HFFc6 (cell line): ENCODE measurements around the gene TPST1. TPM values are rescaled to one million over a fixed set of nuclear protein-coding genes. Genes with fewer than 3 reads are reported as not detected.
A peak's percentile ranks its signal among the peaks of the same experiment; 100 is the strongest.

Experiments used
- DNase-seq: peaks from one replicate; pipeline ENCODE4 v3.0.0-alpha.2; 2018
- H3K27ac Mint-ChIP-seq: 2 replicates; pipeline ENCODE4 v1.8.0; 2020; ENCODE audit warnings: mild to moderate bottlenecking, mixed read lengths
- H3K27me3 Mint-ChIP-seq: 2 replicates; pipeline ENCODE4 v1.8.0; 2021; ENCODE audit warnings: mild to moderate bottlenecking, moderate library complexity, mixed read lengths; ENCODE audit not compliant: insufficient read depth
- H3K36me3 Mint-ChIP-seq: 2 replicates; pipeline ENCODE4 v1.8.0; 2021; ENCODE audit warnings: low read depth, mixed read lengths
- H3K4me1 Mint-ChIP-seq: 2 replicates; pipeline ENCODE4 v1.8.0; 2020; ENCODE audit warnings: low read depth, mixed read lengths
- H3K4me3 Mint-ChIP-seq: 2 replicates; pipeline ENCODE4 v1.8.0; 2020; ENCODE audit warnings: mild to moderate bottlenecking, moderate library complexity, mixed read lengths
- H3K9me3 Mint-ChIP-seq: 2 replicates; pipeline ENCODE4 v1.8.0; 2020; ENCODE audit warnings: mild to moderate bottlenecking, mixed read lengths
- CTCF ChIP-seq: fragments of 200-600 bp; sonication (generic); IDR thresholded peaks from 2 replicates; pipeline ENCODE4 v1.5.0; 2021; ENCODE audit warnings: antibody characterized with exemption, mild to moderate bottlenecking
- total RNA-seq, 6 experiments: library from RNA; stranded (reverse); fragmentation: NEBNext Ultra II Directional; extraction: Animal tissue kit (Norgen Biotek cat#: 25700); gene quantifications; 2 replicates in 1 of 6; 3 replicates in 5 of 6; pipeline ENCODE4 v1.2.3, GENCODE V29; 2021

Gene TPST1
- total RNA-seq, 6 experiments from 2014 or later: 21.7 to 36.1 (median 29.2) TPM

GRCh38 chr7:66306243-66306642, 101.1 kb downstream of the TPST1 start:
- Mint-ChIP-seq H3K36me3 (peaks cover 5% of the 10 kb centered on the region; the same call in 1 of the 2 replicates), H3K27me3 (peaks cover 3% of the 10 kb centered on the region; the same call in 1 of the 2 replicates), H3K27ac (no peak overlapping the region), H3K4me3 (no peak overlapping the region), H3K4me1 (peaks cover 42% of the 10 kb centered on the region), H3K9me3 (no peaks in the 10 kb centered on the region)
- no peak for TF ChIP-seq CTCF
- no peak for DNase-seq

DNA sequence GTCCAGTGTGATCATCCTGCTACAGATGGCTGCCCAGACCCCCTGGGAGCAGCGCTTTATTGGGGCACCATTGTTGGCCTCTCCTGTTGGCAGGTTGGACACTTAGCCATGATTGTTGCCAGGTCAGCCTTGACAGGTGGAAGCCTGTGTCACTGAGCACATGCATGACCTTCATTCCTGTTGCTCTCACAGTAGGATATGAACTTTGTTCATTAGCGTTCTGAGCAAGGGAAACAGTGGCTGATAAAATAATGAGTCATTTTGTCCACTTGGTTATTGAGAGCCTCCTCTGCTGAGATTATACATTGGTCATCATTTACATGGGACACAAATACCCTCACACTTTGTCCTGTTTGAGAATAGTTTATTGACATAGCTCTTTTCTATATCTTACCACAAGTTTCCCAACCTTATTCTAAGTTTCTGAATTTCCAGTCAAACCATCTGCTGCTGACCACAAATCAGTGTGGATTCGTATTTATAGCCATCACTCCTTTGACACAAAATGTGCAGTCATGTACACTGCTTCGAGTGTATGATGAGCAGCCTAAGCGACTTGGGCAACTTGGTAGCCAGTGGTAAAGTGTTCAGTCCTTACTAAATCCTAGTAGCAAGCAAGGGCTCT, 102.6 kb downstream of the TPST1 start:
- Mint-ChIP-seq H3K9me3 (no peaks in the 10 kb centered on the region), H3K36me3 (no peaks in the 10 kb centered on the region), H3K4me3 (no peak overlapping the region), H3K27me3 (peaks cover 3% of the 10 kb centered on the region; the same call in 1 of the 2 replicates), H3K27ac (peak overlapping the region; percentile 15; the same call in 1 of the 2 replicates), H3K4me1 (peaks cover 42% of the 10 kb centered on the region)
- TF ChIP-seq CTCF: no peak
- DNase-seq: peak; percentile 23

DNA sequence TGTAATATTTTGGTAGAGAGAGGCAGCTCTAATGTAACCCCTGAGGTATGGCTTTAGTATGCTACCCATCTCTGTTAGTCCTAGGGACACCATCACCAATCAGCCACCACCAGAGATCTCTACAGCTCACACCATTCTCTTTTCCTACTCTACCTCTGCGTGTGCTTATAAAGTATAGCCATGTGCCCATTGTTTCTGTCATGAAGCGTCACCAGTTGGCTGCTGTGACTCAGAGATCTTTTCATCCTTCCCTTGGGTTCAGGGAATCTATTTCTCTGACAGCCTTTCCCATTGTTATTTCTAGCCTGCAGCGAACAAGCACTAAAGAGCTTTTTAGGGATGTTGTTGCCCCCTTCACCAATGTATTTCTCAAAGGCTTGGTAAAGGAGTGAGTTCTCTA, 103.3 kb downstream of the TPST1 start:
- H3K36me3 Mint-ChIP-seq: no peaks in the 10 kb centered on the region
- no peak for TF ChIP-seq CTCF
- H3K4me3 Mint-ChIP-seq: no peak overlapping the region
- no peak overlapping the region for H3K27ac Mint-ChIP-seq
- DNase-seq: no peak
- H3K9me3 Mint-ChIP-seq: no peaks in the 10 kb centered on the region
- peaks cover 42% of the 10 kb centered on the region for H3K4me1 Mint-ChIP-seq
- peaks cover 3% of the 10 kb centered on the region; the same call in 1 of the 2 replicates for H3K27me3 Mint-ChIP-seq

DNA sequence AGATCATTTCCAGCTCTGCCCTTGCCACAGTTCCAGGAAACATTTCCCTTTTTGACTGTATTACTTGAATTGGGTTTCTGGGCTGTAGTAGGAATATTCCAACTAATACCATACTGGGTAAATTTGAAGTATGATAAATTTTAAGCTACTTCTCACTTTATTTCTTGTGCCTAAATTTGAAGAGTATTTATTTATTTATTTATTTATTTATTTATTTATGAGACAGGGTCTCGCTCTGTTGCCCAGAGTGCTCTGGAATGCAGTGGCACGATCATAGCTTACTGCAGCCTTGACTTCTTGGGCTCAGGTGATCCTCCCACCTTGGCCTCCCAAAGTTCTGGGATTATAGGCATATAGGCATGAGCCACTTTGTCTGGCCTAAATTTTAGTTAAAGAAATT, 105.5 kb downstream of the TPST1 start:
- DNase-seq: no peak
- peaks cover 37% of the 10 kb centered on the region for H3K4me1 Mint-ChIP-seq
- TF ChIP-seq CTCF: no peak
- no peaks in the 10 kb centered on the region for H3K9me3 Mint-ChIP-seq
- H3K4me3 Mint-ChIP-seq: no peak overlapping the region
- H3K27me3 Mint-ChIP-seq: peaks cover 3% of the 10 kb centered on the region; the same call in 1 of the 2 replicates
- no peaks in the 10 kb centered on the region for H3K36me3 Mint-ChIP-seq
- H3K27ac Mint-ChIP-seq: no peak overlapping the region

DNA sequence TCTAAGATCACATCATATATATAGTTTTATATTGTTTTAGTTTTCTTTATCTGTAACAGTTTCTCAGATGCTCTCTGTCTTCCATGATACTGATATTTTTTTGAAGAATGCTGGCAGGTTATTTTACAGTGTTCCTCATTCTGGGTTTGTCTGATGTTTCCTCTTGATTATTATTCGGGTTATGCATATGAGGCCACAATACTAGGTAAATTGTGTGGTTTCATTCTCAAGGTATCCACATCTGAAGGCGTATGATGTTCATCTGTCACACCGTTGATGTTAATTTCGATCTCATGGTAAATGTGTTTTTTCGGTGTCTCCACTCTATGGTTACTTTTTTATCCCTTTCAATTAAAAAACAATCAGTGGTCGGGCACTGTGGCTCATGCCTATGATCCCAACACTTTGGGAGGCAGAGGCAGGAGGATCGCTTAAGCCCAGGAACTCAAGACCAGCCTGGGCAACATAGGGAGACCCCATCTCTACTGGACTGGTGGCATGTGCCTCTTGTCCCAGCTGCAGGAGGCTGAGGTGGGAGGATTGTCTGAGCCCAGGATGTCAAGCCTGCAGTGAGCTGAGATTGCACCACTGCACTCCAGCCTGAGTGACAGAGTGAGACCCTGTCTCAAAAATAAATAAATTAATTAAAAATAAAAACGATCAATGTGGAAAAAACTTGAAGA, 108.9 kb downstream of the TPST1 start:
- H3K9me3 Mint-ChIP-seq: no peaks in the 10 kb centered on the region
- H3K4me3 Mint-ChIP-seq: no peak overlapping the region
- no peaks in the 10 kb centered on the region for H3K36me3 Mint-ChIP-seq
- TF ChIP-seq CTCF: no peak
- no peak for DNase-seq
- H3K27me3 Mint-ChIP-seq: peaks cover 3% of the 10 kb centered on the region; the same call in 1 of the 2 replicates
- H3K27ac Mint-ChIP-seq: no peak overlapping the region
- H3K4me1 Mint-ChIP-seq: peaks cover 15% of the 10 kb centered on the region
